Thyroid gland (tissue), 4 donors: ENCODE measurements around the gene NFYB.

Experiments
- CTCF ChIP-seq, 6 experiments: fragments of 200-600 bp in 3 of 6; fragments of 450-650 bp in 3 of 6; sonication (generic) in 3 of 6; IDR thresholded peaks; one replicate each; pipeline ENCODE4 v1.5.1; 2016 to 2019; ENCODE audit warnings: antibody characterized with exemption in 6 of 6, mild to moderate bottlenecking in 2 of 6, inconsistent platforms in 1 of 6, moderate library complexity in 1 of 6
- POLR2A ChIP-seq, 2 donors: fragments of 450-650 bp; IDR thresholded peaks; one replicate each; pipeline ENCODE4 v1.6.1; 2017; ENCODE audit warnings: antibody characterized with exemption in 2 of 2, mild to moderate bottlenecking in 2 of 2, moderate library complexity in 1 of 2

DNA sequence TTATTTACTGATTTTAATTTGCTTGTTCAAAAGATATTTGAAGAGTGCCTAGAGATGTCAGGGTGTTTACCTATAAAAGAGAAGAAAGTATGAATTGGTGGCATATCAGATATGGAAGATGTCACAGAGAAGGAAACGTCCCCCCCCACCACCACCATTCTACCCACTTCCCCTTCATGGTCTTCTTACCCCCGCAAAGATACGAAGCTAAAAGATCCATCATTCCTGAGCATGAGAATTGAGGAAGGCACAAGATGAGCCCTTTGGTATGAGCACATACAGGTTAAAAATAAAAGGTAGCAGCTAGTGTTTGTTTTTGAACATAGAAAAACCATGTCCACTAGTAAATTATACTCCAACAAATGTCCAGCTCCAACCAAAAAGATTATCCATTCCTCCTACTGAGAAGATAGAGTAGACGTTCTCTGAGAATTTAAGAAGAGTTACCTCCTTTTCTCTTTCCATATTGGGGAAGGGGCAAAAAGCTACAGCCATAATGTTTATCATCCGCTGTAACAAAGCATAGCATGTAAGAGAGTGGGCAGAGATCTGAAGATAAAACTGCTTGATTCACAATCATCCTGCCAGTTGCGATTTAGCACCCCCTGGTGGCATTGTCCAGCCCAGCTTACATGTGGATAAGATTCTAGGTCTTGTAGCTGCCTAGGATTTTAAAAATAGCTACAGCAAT, 29.1 kb downstream of the NFYB start:
- TF ChIP-seq CTCF (IDR thresholded peaks at IDR 0.05): peak; percentile 60 to 88 (median 76)
- no peak for TF ChIP-seq POLR2A (IDR thresholded peaks at IDR 0.05)
